ENCODE data around the gene FAM13C.

- TF ChIP-seq RAD21 (IDR thresholded peaks at IDR 0.05; ENCODE audit: low read depth) (no peak), TAF1 (IDR thresholded peaks at IDR 0.05; ENCODE audit: low read depth) (no peak), TEAD4 (IDR thresholded peaks at IDR 0.05) (no peak), EP300 (IDR thresholded peaks at IDR 0.05; ENCODE audit: borderline replicate concordance) (no peak)
Observed at GRCh38 chr10:59320355-59320754, 42.0 kb downstream of the FAM13C start.

All from Ishikawa (cell line).